GM18909 (cell line): Measurements from ENCODE around the gene ANKIB1.
"Not testable (repeated sequence)": the region's sequence is repeated elsewhere in the genome, so short reads cannot be mapped to it uniquely, and the experiment has no call there.

Source experiments
- ATAC-seq: cut with Tn5 transposase; IDR thresholded peaks from one replicate; pipeline ENCODE4 v1.9.1; 2021; ENCODE audit warnings: mild to moderate bottlenecking; ENCODE audit not compliant: unreplicated experiment, poor library complexity

The ANKIB1 gene

DNA sequence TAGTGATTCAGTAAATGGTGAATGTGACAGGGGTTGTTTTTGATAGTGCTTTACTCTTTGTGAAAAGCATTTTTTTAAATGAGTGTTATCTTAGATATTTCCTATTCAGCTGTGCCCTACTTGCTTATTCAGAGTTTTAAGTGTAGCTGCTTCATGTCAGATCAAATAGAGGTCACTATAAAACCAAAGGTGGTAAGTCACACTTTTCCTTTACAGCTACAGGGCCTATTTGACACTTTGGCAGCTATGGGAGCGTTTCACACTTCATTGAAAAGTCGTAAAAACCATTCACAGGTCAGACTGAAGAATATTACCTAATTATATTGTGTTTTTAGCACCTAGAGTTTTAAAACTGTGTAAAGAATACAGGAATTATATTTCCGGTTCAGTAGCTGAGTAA lies 67.3 kb downstream of the ANKIB1 start:
- ATAC-seq, result no peak

DNA sequence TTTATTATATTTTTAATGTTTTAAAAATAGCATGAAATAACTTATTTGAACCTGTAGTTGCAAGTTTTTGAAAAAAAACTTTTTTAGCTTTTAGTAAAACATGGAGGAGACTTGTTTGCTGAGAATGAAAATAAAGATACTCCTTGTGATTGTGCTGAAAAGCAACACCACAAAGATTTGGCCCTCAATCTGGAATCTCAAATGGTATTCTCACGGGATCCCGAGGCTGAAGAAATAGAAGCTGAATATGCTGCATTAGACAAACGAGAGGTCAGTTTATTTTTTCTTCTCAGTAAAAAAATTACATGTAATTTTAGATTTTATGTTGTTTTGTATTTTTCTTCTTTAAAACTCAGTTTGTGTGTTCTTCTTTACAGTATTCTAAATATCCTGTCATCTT lies 73.5 kb downstream of the ANKIB1 start:
- ATAC-seq, result no peak

DNA sequence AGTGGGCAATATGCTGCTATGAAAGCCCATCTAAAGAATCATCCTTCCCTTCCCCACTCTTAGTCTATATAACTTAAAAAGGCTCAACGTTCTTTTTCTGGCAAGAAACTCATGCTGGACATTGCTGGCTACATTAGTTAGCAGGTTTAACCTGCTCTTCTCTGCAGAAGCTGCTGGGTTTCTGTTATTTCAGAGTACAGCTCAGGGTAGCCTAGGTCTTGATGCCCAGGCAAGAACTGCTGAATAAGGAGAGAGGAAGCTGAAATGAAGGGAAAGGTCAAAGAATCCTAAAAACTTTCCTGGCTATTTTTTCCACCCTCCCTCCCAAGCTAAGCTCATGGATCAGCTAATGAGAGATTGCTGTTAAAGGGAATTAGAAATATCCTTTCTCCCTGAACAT lies 79.4 kb downstream of the ANKIB1 start:
- no peak for ATAC-seq

DNA sequence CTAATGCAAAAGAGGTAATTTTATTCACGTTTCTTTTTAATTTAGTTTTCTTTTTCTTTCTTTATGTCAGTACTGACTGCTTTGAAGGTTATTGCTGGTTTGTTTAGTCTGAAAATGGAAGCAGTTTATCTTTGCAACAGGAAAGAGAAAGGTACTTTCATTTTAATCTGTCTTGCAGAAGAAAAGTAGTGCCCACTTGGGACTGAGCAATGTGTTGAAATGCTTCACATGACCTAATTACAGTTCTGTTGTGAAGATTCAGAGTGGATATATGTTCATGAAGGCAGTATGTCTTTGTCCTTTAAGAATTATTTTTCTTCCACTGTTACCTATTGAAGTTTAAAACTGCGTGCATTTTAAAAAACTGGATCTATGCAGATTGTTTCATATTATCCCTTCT lies 80.1 kb downstream of the ANKIB1 start:
- no peak for ATAC-seq

DNA sequence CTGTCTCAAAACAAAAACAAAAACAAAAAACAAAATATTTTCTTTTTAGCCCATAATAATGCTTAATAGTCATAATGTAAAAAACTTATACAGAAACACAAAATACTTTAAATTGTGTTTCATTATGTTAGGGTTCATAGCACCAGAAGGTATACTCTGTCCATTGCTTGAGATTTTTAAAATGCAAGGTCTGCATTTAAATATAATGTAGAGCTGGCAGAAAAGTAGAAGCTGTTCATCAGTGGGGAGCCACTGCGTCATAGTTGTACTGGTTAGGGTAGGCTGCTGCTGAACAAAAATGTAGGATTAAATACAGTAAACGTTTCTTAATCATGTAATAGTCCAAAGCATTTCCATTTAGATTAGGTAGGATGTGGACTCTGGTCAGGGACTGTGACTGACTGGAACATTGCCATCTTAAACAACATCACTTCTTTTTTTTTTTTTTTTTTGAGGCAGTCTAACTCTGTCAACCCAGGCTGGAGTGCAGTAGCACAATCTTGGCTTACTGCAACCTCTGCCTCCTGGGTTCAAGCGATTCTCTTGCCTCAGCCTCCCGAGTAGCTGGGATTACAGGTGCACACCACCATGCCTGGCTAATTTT lies 85.2 kb downstream of the ANKIB1 start:
- ATAC-seq, result no peak

GRCh38 chr7:92331508-92331907 lies 85.7 kb downstream of the ANKIB1 start:
- no peak for ATAC-seq

GRCh38 chr7:92332782-92333181 lies 87.0 kb downstream of the ANKIB1 start:
- no peak for ATAC-seq

DNA sequence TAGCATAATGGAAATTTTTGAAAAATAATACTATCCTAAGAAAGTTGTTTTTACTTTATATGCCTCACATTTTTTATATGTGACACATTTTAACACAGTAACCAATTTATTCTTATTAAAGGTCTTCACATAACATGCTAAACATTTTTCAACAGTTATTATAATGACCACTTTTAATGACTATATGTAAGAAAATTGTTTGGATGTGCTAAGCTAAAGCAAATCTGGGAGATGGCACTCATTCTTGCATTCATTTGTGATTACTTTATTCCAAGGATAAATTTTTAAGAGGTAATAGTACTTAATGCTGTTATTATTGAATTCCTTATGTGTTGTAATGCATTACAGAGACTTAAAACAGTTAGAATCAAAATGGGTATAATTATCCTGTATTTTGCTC lies 88.1 kb downstream of the ANKIB1 start:
- ATAC-seq, result no peak

DNA sequence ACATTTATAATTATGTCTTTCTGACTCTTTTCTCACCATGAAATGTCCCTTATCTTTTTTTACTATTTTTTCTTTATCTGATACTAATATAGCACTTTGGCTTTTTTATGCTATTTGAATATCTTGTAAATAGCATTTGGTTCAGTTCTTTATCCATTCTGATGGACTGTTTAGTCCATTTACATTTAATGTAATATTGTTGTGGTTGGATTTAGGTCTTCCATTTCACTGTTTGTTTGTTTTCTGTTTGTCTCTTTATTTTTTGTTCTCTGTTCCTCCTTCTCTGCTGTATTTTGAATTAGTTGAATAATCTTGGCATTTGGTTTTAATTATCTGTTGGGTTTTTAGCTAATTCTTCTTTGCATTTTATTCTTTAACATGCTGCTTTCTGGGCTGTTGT lies 89.8 kb downstream of the ANKIB1 start:
- no peak for ATAC-seq

DNA sequence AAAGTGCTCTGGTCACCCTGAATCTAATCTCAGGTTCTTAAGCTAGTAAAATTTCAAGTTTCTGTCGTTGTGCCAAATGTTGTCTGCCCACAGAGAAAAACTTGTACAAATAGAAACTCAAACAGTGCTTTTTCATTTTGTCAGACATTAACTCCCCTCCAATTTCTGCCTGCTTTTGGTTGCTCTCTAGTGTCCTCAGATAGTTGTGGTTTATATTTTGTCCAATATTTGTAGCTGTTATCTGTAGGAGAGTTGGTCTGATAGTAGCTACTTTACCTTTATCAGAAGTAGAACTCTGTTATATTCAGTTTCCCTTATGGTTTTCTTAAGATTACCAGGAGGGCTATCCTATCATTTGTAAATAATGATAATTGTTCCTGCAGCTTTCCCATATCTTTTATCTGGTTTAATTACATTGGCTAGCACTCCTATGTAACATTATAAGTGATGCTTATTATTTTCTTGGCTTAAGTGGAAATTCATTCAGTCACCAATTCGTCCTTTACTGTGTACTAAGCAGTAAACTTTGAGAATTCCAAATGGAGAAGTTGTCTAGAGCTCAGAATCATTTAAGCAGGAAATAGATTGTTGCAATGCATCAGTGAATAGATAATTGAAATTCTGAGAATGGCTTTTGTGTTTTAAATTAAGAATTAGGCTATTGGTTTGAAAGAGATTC lies 91.0 kb downstream of the ANKIB1 start:
- ATAC-seq, result no peak

GRCh38 chr7:92340016-92340415 lies 94.2 kb downstream of the ANKIB1 start:
- no peak for ATAC-seq

- ATAC-seq, result no peak
Observed at GRCh38 chr7:92343714-92344113, 97.9 kb downstream of the ANKIB1 start.

DNA sequence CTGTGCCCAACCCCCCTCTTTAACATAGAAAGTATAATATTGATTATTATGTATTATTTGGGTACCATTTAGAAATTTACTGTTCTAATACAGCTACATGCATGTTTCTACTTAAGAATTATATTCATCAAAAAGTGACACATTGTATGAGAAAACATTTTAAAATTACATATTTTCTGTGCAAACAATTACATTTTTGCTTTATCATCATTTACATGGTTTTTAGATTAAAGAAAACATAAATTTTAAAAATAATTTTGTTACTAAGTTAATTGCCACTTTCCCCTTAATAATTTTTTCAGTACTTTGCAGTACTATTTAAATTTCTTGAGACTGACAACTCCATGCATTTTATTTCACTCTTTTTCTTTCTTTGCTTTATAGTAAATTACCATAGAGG lies 106.2 kb downstream of the ANKIB1 start:
- ATAC-seq, result no peak

DNA sequence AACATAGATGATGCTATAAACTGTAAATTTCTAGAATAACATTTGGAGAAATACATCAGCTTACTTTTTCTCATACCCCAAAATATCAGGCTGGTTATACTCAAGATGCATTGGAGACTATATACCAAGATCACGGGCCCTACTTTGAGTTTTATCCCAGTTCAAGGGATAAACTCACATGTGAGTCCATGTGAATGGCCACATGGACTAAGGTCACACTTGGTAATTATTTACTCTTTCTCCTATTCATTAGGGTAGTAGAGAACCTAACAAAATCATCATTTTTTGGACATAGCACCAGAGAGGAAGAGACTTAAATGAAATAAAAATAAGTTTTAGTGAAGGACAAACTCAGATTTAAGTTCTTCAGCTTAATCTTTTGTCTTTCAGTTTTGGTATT lies 108.4 kb downstream of the ANKIB1 start:
- no peak for ATAC-seq

GRCh38 chr7:92356406-92356805 lies 110.6 kb downstream of the ANKIB1 start:
- no peak for ATAC-seq

- no peak for ATAC-seq
Observed at GRCh38 chr7:92357260-92357659, 111.5 kb downstream of the ANKIB1 start.

DNA sequence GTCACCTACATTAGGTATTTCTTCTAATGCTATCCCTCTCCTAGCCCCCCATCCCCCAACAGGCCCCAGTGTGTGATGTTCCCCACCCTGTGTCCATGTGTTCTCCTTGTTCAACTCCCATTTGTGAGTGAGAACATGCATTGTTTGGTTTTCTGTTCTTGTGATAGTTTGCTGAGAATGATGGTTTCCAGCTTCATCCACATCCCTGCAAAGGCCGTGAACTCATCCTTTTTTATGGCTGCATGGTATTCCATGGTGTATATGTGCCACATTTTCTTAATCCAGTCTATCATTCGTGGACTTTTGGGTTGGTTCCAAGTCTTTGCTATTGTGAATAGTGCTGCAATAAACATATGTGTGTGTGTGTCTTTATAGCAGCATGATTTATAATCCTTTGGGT lies 113.4 kb downstream of the ANKIB1 start:
- not testable (repeated sequence) for ATAC-seq

DNA sequence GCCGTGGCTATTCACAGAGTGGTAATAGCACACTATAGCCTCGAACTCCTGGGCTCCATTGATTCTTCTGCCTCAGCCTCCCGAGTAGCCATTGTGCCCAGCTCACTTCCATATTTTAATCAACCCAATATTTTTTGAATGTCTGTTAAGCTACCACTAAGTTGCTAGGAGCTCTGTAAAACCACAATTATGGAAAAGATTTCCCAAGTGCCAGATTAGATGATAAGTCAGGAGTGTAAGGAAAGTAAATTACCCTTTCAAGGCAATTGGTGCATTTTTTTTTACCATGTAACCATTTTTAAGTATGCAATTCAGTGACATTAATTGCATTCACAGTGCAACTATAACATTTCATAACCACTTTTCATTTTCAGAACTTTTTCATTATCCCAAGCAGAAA lies 114.0 kb downstream of the ANKIB1 start:
- no peak for ATAC-seq

DNA sequence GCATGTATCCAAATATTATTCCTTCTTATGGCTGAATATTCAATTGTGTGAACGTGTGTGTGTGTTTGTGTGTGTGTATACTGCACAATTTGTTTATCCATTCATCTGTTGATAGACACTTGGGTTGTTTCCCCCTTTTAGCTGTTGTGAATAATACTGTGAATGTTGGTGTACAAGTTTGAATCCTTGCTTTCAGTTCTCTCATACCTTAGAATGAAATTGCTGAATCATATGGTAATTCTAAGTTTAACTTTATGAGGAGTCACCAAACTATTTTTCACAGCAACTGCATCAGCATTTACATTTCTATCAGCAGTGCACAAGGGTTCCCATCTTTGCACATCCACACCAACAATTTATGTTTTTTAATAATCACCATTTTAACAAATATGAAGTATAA lies 114.6 kb downstream of the ANKIB1 start:
- ATAC-seq, result no peak

DNA sequence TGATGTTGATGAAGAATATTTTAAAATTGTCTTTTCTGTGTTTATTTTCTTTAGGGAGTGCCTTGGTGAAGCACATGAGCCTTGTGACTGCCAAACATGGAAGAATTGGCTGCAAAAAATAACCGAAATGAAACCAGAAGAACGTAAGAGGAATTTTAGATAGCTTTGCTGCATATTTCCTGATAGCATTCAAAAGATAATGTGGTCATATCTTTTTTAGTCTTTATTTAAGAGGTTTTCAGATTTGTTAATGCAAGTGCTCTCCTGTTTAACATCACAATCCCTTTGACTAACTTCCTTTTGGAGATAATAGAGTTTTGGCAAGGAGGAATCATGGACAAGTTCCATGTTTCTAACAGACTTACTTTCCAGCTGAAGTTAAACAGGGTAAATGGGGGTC lies 116.4 kb downstream of the ANKIB1 start:
- no peak for ATAC-seq

DNA sequence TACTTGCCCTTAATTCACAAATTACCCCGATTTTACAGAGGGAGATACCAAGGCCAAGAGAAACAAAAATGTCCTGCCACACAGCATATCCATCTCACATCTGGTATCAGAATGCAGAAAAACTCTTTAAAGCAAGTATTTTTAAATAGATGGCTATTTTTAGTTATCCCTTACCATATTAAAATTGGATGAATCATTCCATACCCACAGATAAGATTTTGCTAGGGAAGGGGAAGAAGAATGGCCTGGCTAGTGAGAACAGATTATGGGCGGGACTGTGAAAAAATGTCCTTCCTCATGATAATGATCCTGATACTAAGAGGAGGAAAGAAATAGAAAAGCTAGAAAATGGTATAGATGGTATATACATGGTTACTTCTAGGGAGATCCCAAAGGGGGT lies 121.0 kb downstream of the ANKIB1 start:
- no peak for ATAC-seq

GRCh38 chr7:92368741-92369140 lies 123.0 kb downstream of the ANKIB1 start:
- no peak for ATAC-seq
